CD14-positive monocyte (primary cell): ENCODE results near the gene DUS1L. TPM values are rescaled to one million over a fixed set of nuclear protein-coding genes. Genes with fewer than 3 reads are reported as not detected.

Experiments
- DNase-seq, 3 donors: peaks; one replicate each; pipeline ENCODE4 v3.0.0-alpha.2; 2011 to 2022
- H2AFZ ChIP-seq: 2 replicates; pipeline ENCODE4 v1.6.0; 2012; ENCODE audit warnings: mild to moderate bottlenecking, low read depth, low read length, inconsistent platforms; ENCODE audit not compliant: insufficient read depth, poor library complexity, severe bottlenecking
- H3K27ac ChIP-seq, 2 donors: 1 replicate in 1 of 2; 2 replicates in 1 of 2; pipeline ENCODE4 v1.5.1; 2012 to 2013; ENCODE audit warnings: low read length in 2 of 2, control low read depth in 1 of 2, inconsistent platforms in 1 of 2, low read depth in 1 of 2, mild to moderate bottlenecking in 1 of 2
- H3K27me3 ChIP-seq, 2 donors: one replicate each; pipeline versions ENCODE4 v1.6.0 to v1.6.1; 2011 to 2013; ENCODE audit warnings: low read length in 2 of 2; ENCODE audit not compliant: control insufficient read depth in 2 of 2, insufficient read depth in 2 of 2
- H3K36me3 ChIP-seq, 2 donors: replicated peaks in 1 of 2; 1 replicate in 1 of 2; 2 replicates in 1 of 2; pipeline versions ENCODE4 v1.5.1 to v1.6.1; 2012 to 2013; ENCODE audit warnings: low read length in 2 of 2, control low read depth in 1 of 2, inconsistent platforms in 1 of 2, mild to moderate bottlenecking in 1 of 2; ENCODE audit not compliant: insufficient read depth in 2 of 2, control insufficient read depth in 1 of 2
- H3K4me1 ChIP-seq, 2 donors: 1 replicate in 1 of 2; 2 replicates in 1 of 2; pipeline versions ENCODE4 v1.5.1 to v1.6.1; 2012 to 2013; ENCODE audit warnings: low read length in 2 of 2, control low read depth in 1 of 2, inconsistent platforms in 1 of 2, mild to moderate bottlenecking in 1 of 2, moderate library complexity in 1 of 2; ENCODE audit not compliant: insufficient read depth in 2 of 2, control insufficient read depth in 1 of 2
- H3K4me2 ChIP-seq: replicated peaks from 2 replicates; pipeline ENCODE3; 2012; ENCODE audit warnings: low read length, moderate library complexity, mild to moderate bottlenecking; ENCODE audit not compliant: poor library complexity, severe bottlenecking; ENCODE audit errors: extremely low read depth
- H3K4me3 ChIP-seq, 3 experiments: fragments of 200-600 bp in 1 of 3; sonication (generic) in 1 of 3; replicated peaks in 1 of 3; 1 replicate in 2 of 3; 2 replicates in 1 of 3; pipeline ENCODE4 v1.5.1; 2011 to 2013; ENCODE audit warnings: low read length in 3 of 3, mild to moderate bottlenecking in 3 of 3, control low read depth in 2 of 3, low read depth in 2 of 3, inconsistent platforms in 1 of 3, moderate library complexity in 1 of 3
- H3K79me2 ChIP-seq: 2 replicates; pipeline ENCODE4 v1.6.0; 2012; ENCODE audit warnings: mild to moderate bottlenecking, control low read depth, inconsistent platforms, low read length, moderate library complexity; ENCODE audit not compliant: insufficient read depth
- H3K9ac ChIP-seq: 2 replicates; pipeline ENCODE4 v1.6.0; 2017; ENCODE audit warnings: low read length, mild to moderate bottlenecking; ENCODE audit not compliant: insufficient read depth, poor library complexity, severe bottlenecking
- H3K9me3 ChIP-seq, 2 donors: replicated peaks in 1 of 2; 1 replicate in 1 of 2; 2 replicates in 1 of 2; pipeline versions ENCODE4 v1.5.1 to v1.6.1; 2012 to 2013; ENCODE audit warnings: low read length in 2 of 2, control low read depth in 1 of 2; ENCODE audit not compliant: control insufficient read depth in 1 of 2, insufficient read depth in 1 of 2
- H4K20me1 ChIP-seq: 2 replicates; pipeline ENCODE4 v1.6.0; 2012; ENCODE audit warnings: mild to moderate bottlenecking, low read length, control low read depth, moderate library complexity; ENCODE audit not compliant: insufficient read depth
- H3K27ac Mint-ChIP-seq, 7 donors: one replicate each; pipeline ENCODE4 v1.8.0; 2020; ENCODE audit warnings: mild to moderate bottlenecking in 7 of 7, mixed read lengths in 7 of 7, moderate library complexity in 6 of 7, inconsistent platforms in 2 of 7
- H3K27me3 Mint-ChIP-seq, 3 donors: one replicate each; pipeline ENCODE4 v1.8.0; 2021 to 2022; ENCODE audit warnings: low read depth in 3 of 3, mild to moderate bottlenecking in 3 of 3, mixed read lengths in 3 of 3, moderate library complexity in 3 of 3, inconsistent platforms in 1 of 3
- H3K36me3 Mint-ChIP-seq, 2 donors: one replicate each; pipeline ENCODE4 v1.8.0; 2020; ENCODE audit warnings: mixed read lengths in 2 of 2, inconsistent platforms in 1 of 2, mild to moderate bottlenecking in 1 of 2
- H3K4me1 Mint-ChIP-seq: one replicate; pipeline ENCODE4 v1.8.0; 2020; ENCODE audit warnings: mild to moderate bottlenecking, mixed read lengths
- H3K4me3 Mint-ChIP-seq, 2 donors: one replicate each; pipeline ENCODE4 v1.8.0; 2020; ENCODE audit warnings: mild to moderate bottlenecking in 2 of 2, mixed read lengths in 2 of 2, moderate library complexity in 1 of 2
- H3K9me3 Mint-ChIP-seq, 7 donors: one replicate each; pipeline ENCODE4 v1.8.0; 2020 to 2022; ENCODE audit warnings: mixed read lengths in 7 of 7, mild to moderate bottlenecking in 6 of 7, moderate library complexity in 6 of 7, inconsistent platforms in 2 of 7
- CTCF ChIP-seq: fragments of 200-600 bp; IDR thresholded peaks from one replicate; pipeline ENCODE4 v1.8.0; 2022; ENCODE audit warnings: antibody characterized with exemption, mild to moderate bottlenecking
- WGBS: methylation state at CpG from one replicate; pipeline ENCODE4 v1.1.5; 2013; ENCODE audit warnings: missing lambda C conversion rate; ENCODE audit not compliant: insufficient coverage; 5-methylcytosine and 5-hydroxymethylcytosine counted together
- intact Hi-C, 2 donors: fragments of 100-400 bp; cut with micrococcal nuclease; formaldehyde crosslinking; loops; one replicate each; pipeline versions ENCODE4 v1.15.0 to v1.15.1; 2023
- polyA plus RNA-seq, 3 donors: library from polyadenylated mRNA; depleted of rRNA in 1 of 3; unstranded in 2 of 3; stranded (reverse) in 1 of 3; fragments of 300-500 nt in 2 of 3; fragments of >200 nt in 1 of 3; fragmentation: Illumina TruSeq in 2 of 3; gene quantifications; 1 replicate in 2 of 3; 2 replicates in 1 of 3; pipeline ENCODE4 v1.2.3, GENCODE V29; 2012 to 2021

DUS1L gene
- polyA plus RNA-seq, 3 donors = 23.9 to 175 (median 47.6) TPM

GRCh38 chr17:82058855-82059249 lies 6.8 kb downstream of the DUS1L start:
- no peak overlapping the region for H3K27ac ChIP-seq
- peaks cover 37 to 74% of the 10 kb centered on the region in 2 donors for H3K36me3 Mint-ChIP-seq
- H3K4me3 Mint-ChIP-seq = no peak overlapping the region
- H3K4me3 ChIP-seq = no peak overlapping the region
- peaks cover 0 to 5% of the 10 kb centered on the region in 2 donors for H3K4me1 ChIP-seq
- no peaks in the 10 kb centered on the region for H3K9me3 Mint-ChIP-seq
- TF ChIP-seq CTCF = no peak
- intact Hi-C loops = no loop called here
- peaks cover 3% of the 10 kb centered on the region for H3K4me1 Mint-ChIP-seq
- H2AFZ ChIP-seq = no peak overlapping the region
- H3K27ac Mint-ChIP-seq = no peak overlapping the region
- no peak overlapping the region for H3K9ac ChIP-seq
- H3K36me3 ChIP-seq = peaks cover 95 to 96% of the 10 kb centered on the region in 2 donors
- peaks cover 3% of the 10 kb centered on the region for H3K79me2 ChIP-seq
- no peaks in the 10 kb centered on the region for H3K27me3 Mint-ChIP-seq
- peaks cover 11% of the 10 kb centered on the region for H4K20me1 ChIP-seq
- no peak for DNase-seq
- WGBS = 93% methylated on average over 6 of the region's 10 CpGs
- no peaks in the 10 kb centered on the region for H3K9me3 ChIP-seq
- no peaks in the 10 kb centered on the region for H3K27me3 ChIP-seq
- H3K4me2 ChIP-seq = no peak overlapping the region

- H3K36me3 Mint-ChIP-seq = peaks cover 36 to 79% of the 10 kb centered on the region in 2 donors
- no peak for DNase-seq
- no peak overlapping the region for H3K27ac ChIP-seq
- H3K4me3 Mint-ChIP-seq = no peak overlapping the region
- H3K4me2 ChIP-seq = no peak overlapping the region
- H3K36me3 ChIP-seq = peaks cover 95 to 96% of the 10 kb centered on the region in 2 donors
- 85% methylated on average over 17 of the region's 17 CpGs for WGBS
- H3K27ac Mint-ChIP-seq = no peak overlapping the region
- H3K9ac ChIP-seq = no peak overlapping the region
- H3K4me1 ChIP-seq = peaks cover 0 to 3% of the 10 kb centered on the region in 2 donors
- peaks cover 15% of the 10 kb centered on the region for H4K20me1 ChIP-seq
- peaks cover 8% of the 10 kb centered on the region for H3K79me2 ChIP-seq
- no peaks in the 10 kb centered on the region for H3K27me3 Mint-ChIP-seq
- no peaks in the 10 kb centered on the region for H3K9me3 ChIP-seq
- no peaks in the 10 kb centered on the region for H3K9me3 Mint-ChIP-seq
- H3K4me1 Mint-ChIP-seq = peaks cover 3% of the 10 kb centered on the region
- H3K4me3 ChIP-seq = no peak overlapping the region
- TF ChIP-seq CTCF = no peak
- H3K27me3 ChIP-seq = no peaks in the 10 kb centered on the region
- H2AFZ ChIP-seq = no peak overlapping the region
- intact Hi-C loops = no loop called here
Observed at GRCh38 chr17:82058230-82058854, 7.3 kb downstream of the DUS1L start.
